Heart right ventricle (tissue), 16 donors: ENCODE results near the gene PLEKHG5. TPM values are rescaled to one million over a fixed set of nuclear protein-coding genes. Genes with fewer than 3 reads are reported as not detected.
A peak's percentile ranks its signal among the peaks of the same experiment; 100 is the strongest.

Experiments
- ATAC-seq, 8 donors: fragments of 200-7000 bp; cut with Tn5 transposase; one replicate each; pipeline ENCODE4 v1.9.1; 2020; ENCODE audit warnings: mild to moderate bottlenecking in 8 of 8, moderate library complexity in 8 of 8, moderate number of reproducible peaks in 1 of 8
- DNase-seq, 2 donors: peaks; one replicate each; pipeline ENCODE4 v3.0.0-alpha.2; 2020
- H3K27ac ChIP-seq, 10 donors: fragments of 200-600 bp; sonication (generic) in 2 of 10; one replicate each; pipeline versions ENCODE4 v1.5.0 to v1.8.0; 2020 to 2022; ENCODE audit warnings: mild to moderate bottlenecking in 3 of 10
- H3K27me3 ChIP-seq, 7 donors: fragments of 200-600 bp; one replicate each; pipeline ENCODE4 v1.8.0; 2021 to 2022; ENCODE audit warnings: mild to moderate bottlenecking in 2 of 7
- H3K36me3 ChIP-seq, 9 donors: fragments of 200-600 bp; sonication (generic) in 1 of 9; one replicate each; pipeline versions ENCODE4 v1.5.0 to v1.8.0; 2020 to 2022; ENCODE audit warnings: mild to moderate bottlenecking in 2 of 9
- H3K4me1 ChIP-seq, 9 donors: fragments of 200-600 bp; sonication (generic) in 1 of 9; one replicate each; pipeline versions ENCODE4 v1.5.0 to v1.8.0; 2020 to 2022; ENCODE audit warnings: mild to moderate bottlenecking in 4 of 9
- H3K4me3 ChIP-seq, 10 donors: fragments of 200-600 bp; sonication (generic) in 2 of 10; one replicate each; pipeline versions ENCODE4 v1.5.0 to v1.8.0; 2020 to 2022; ENCODE audit warnings: mild to moderate bottlenecking in 7 of 10, moderate library complexity in 2 of 10
- H3K9me3 ChIP-seq, 11 donors: fragments of 200-600 bp in 10 of 11; sonication (generic) in 2 of 11; one replicate each; pipeline versions ENCODE4 v1.5.0 to v1.8.0; 2013 to 2022; ENCODE audit warnings: mild to moderate bottlenecking in 2 of 11, control low read depth in 1 of 11, moderate library complexity in 1 of 11
- CTCF ChIP-seq, 9 donors: fragments of 200-600 bp; sonication (generic) in 2 of 9; IDR thresholded peaks; one replicate each; pipeline versions ENCODE4 v1.5.0 to v1.8.0; 2021 to 2022; ENCODE audit warnings: antibody characterized with exemption in 9 of 9, mild to moderate bottlenecking in 5 of 9, moderate library complexity in 1 of 9
- WGBS, 2 donors: extraction: QIAGEN DNeasy Blood & Tissue Kit; methylation state at CpG; one replicate each; pipeline ENCODE4 v1.1.7; 2013; ENCODE audit warnings: inconsistent platforms in 1 of 2; 5-methylcytosine and 5-hydroxymethylcytosine counted together
- intact Hi-C, 10 donors: fragments of 100-400 bp; cut with DNase I; formaldehyde crosslinking; loops; one replicate each; pipeline versions ENCODE4 v1.11.1 to v1.14.2; 2022
- polyA plus RNA-seq, 2 donors: library from polyadenylated mRNA; stranded (reverse); fragments of 200-250 nt; gene quantifications; one replicate each; pipeline ENCODE4 v1.2.3, GENCODE V29; 2013
- total RNA-seq, 10 donors: library from RNA; stranded (reverse); fragmentation: NEBNext Ultra II Directional in 3 of 10; extraction: Animal tissue kit (Norgen Biotek cat#: 25700) in 3 of 10; gene quantifications; one replicate each; pipeline versions ENCODE4 v1.2.1 to v1.2.4, GENCODE V29; 2021 to 2023
- donor health status: Arrhythmogenic right ventricular cardiomyopathy.
- donor health status: ischemic (EF 13 %, LVEDD 7.1; RV severe dilation, severe dysfunction).
- donor health status: healthy with polysubstance abuse.
- donor health status: DM: no; HTN: yes; CAD: no.
- donor health status: DM: no; HTN: no; CAD: no.
- donor health status: ischemic (EF 25% LVEDD 6.9; RV normal size, moderate dysfunction).
- donor health status: ischemic (EF 25% LVEDD 5.7; RV mildly dilated, moderate dysfunction).
- donor health status: healthy.
- donor health status: DM: yes; HTN: yes; CAD: no.
- donor health status: Ischemic cardiomyopathy.
- donor health status: ischemic (EF 35%, LVEDD 5.7; RV mildly dilated, moderate dysfunction).
- donor health status: nonischemic (EF 11% LVEDD 7.7; RV severe dilation, severe dysfunction).
- donor health status: DM: yes; HTN: yes; CAD: no.
- donor health status: PGD.
- donor health status: ischemic (EF 29% LVEDD 5.4; RV normal size, mild dysfunction).
- donor health status: nonischemic (EF 23%, LVEDD 6.1; RV moderate dilation, normal function).

The PLEKHG5 gene
- total and polyA plus RNA-seq, 12 donors, result 6.6 to 28.7 (median 15.3) TPM

GRCh38 chr1:6443339-6444115 lies 47.9 kb downstream of the PLEKHG5 start:
- ATAC-seq (no peak), DNase-seq (no peak)
- Histone ChIP-seq H3K36me3 (no peaks in the 10 kb centered on the region), H3K4me3 (no peak overlapping the region), H3K9me3 (no peaks in the 10 kb centered on the region), H3K27ac (no peak overlapping the region), H3K27me3 (peaks cover 32 to 89% (median 67%) of the 10 kb centered on the region in 7 donors), H3K4me1 (peaks cover 0 to 17% (median 11%) of the 10 kb centered on the region in 9 donors)
- intact Hi-C loops, result no loop called here
- WGBS, 2 donors, result 90 to 91% methylated on average over 21 of the region's 21 CpGs
- no peak for TF ChIP-seq CTCF (IDR thresholded peaks at IDR 0.05)

- TF ChIP-seq CTCF (IDR thresholded peaks at IDR 0.05), result no peak
- WGBS, 2 donors, result 69 to 81% methylated on average over 7 of the region's 7 CpGs
- Histone ChIP-seq H3K4me3 (no peak overlapping the region), H3K36me3 (no peaks in the 10 kb centered on the region), H3K9me3 (no peaks in the 10 kb centered on the region), H3K27me3 (peaks cover 15 to 84% (median 63%) of the 10 kb centered on the region in 7 donors), H3K4me1 (peaks cover 0 to 3% (median 0%) of the 10 kb centered on the region in 9 donors), H3K27ac (no peak overlapping the region)
- DNase-seq (no peak), ATAC-seq (no peak)
- intact Hi-C loops, result no loop called here
Observed at GRCh38 chr1:6441586-6441985, 49.9 kb downstream of the PLEKHG5 start.

GRCh38 chr1:6440198-6441126 lies 51.0 kb downstream of the PLEKHG5 start:
- Histone ChIP-seq H3K27ac (no peak overlapping the region), H3K36me3 (no peaks in the 10 kb centered on the region), H3K4me1 (peaks cover 0 to 3% (median 0%) of the 10 kb centered on the region in 9 donors), H3K4me3 (peak overlapping the region in 1 of 10 donors; percentile 15), H3K27me3 (peaks cover 15 to 74% (median 57%) of the 10 kb centered on the region in 7 donors), H3K9me3 (no peaks in the 10 kb centered on the region)
- ATAC-seq (peak in 1 of 8 donors; percentile 20), DNase-seq (no peak)
- WGBS, 2 donors, result 5% methylated on average over 83 to 98 of the region's 101 CpGs
- intact Hi-C loops, result no loop called here
- TF ChIP-seq CTCF (IDR thresholded peaks at IDR 0.05), result peak in 7 of 9 donors; percentile 28 to 51 (median 40)

- H3K36me3 ChIP-seq, result no peaks in the 10 kb centered on the region
- intact Hi-C loops, result loop anchor here in 4 of 10 donors (2.0 to 10.0 kb wide), 3 partner anchors 191 to 193 kb away; partner anchors contain the start of gene HES3 (in 2 of the 4)
- peaks cover 15 to 58% (median 52%) of the 10 kb centered on the region in 7 donors for H3K27me3 ChIP-seq
- peak in 7 of 8 donors; percentile 57 to 84 (median 76) for ATAC-seq
- H3K4me1 ChIP-seq, result peaks cover 0 to 3% (median 0%) of the 10 kb centered on the region in 9 donors
- no peaks in the 10 kb centered on the region for H3K9me3 ChIP-seq
- no peak overlapping the region for H3K27ac ChIP-seq
- WGBS, 2 donors, result 10 to 11% methylated on average over 5 of the region's 5 CpGs
- peak; percentile 52 to 61 for DNase-seq
- TF ChIP-seq CTCF (IDR thresholded peaks at IDR 0.05), result peak; percentile 83 to 97 (median 92)
- no peak overlapping the region for H3K4me3 ChIP-seq
Observed at GRCh38 chr1:6438047-6438525, 53.4 kb downstream of the PLEKHG5 start.
